ENCODE measurements around the gene PWP2. TPM values are rescaled to one million over a fixed set of nuclear protein-coding genes. Genes with fewer than 3 reads are reported as not detected.

PWP2 gene
- total and polyA plus RNA-seq, 2 of the 4 experiments (the other 2 are of a cell fraction) = 2.4 to 7.0 TPM

DNA sequence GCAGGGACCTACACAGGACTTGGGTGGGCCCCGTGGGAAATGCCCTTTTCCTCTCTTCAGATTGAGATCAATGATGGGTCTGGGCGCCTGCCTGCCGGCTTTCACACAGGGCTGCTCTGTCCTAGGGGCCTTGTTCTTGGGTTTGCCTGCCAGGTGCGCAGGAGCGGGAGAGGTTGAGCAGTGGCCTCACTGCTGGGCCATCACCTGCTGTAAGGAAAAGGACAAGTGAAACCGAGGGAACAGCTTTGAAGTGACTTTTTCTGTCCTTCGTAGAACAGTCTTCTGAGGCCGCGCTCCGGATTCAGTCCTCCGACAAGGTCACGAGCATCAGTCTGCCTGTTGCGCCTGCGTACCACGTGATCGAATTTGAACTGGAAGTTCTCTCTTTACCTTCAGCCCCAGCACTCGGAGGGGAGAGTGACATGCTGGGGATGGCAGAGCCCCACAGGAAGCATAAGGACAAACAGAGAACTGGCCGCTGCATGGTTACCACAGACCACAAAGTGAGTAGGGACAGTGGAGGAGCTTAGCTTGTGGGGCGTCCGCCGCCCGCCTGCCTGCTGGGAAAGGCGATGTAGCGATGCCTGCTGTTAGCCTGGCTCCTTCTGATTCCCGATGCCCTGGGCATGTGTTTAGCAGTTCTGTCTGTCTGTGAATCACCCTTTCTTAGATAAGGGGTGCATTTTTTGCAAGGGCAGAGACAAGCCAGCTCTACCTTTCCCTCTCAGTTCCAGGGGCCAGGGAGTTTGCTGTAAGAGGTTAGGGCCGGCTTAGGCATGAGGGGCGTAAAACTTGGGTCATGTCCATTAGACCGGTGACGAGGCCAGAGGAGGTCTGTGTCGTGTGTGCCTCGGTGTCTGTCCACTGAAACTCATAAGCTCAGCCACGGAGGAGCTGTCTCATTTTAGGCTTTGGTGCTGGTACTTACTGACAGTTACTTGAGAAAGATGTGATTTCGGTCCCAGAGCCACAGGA is 19.5 kb upstream of the PWP2 start (continued):
- TF ChIP-seq, protein P1, sequence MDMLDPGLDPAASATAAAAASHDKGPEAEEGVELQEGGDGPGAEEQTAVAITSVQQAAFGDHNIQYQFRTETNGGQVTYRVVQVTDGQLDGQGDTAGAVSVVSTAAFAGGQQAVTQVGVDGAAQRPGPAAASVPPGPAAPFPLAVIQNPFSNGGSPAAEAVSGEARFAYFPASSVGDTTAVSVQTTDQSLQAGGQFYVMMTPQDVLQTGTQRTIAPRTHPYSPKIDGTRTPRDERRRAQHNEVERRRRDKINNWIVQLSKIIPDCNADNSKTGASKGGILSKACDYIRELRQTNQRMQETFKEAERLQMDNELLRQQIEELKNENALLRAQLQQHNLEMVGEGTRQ (IDR thresholded peaks at IDR 0.05; ENCODE audit: low read depth, low read length) = no peak

DNA sequence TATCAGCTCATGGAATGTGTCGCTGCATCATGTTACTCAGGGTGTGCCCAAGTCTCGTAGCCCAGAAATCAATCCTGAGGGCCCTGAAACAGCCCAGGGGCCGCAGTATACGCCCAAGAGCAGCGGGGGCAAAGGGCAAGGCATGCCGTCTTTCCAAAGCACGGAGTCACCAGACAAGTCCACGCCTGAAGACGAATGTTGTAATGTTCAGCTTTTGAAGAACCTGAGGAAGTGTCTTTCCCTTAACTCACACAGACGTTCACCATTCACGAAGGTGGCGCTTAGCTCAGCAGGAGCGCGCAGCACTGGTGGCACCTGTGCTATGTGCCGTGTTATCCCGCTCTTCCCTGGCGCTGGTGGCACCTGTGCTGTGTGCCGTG is 18.8 kb upstream of the PWP2 start:
- Histone ChIP-seq H2BK120ac (ENCODE audit: low read depth, low read length) (no peak overlapping the region), H3K4me2 (ENCODE audit: low read depth, low read length) (no peak overlapping the region), H3K79me1 (ENCODE audit: low read depth in 1 of 2, low read length in 2 of 2) (peaks cover 5 to 33% of the 10 kb centered on the region in 2 experiments; a peak in 3 of 4 replicates), H3K9me1 (ENCODE audit: insufficient read depth, low read length) (peaks cover 11% of the 10 kb centered on the region; the same call in 1 of the 2 replicates), H3K27me3 (ENCODE audit: control insufficient read depth, insufficient read depth, low read length) (no peaks in the 10 kb centered on the region), H2BK20ac (ENCODE audit: low read depth, low read length) (no peak overlapping the region), H4K91ac (ENCODE audit: insufficient read depth, low read depth, low read length) (no peak overlapping the region), H4K20me1 (ENCODE audit: insufficient read depth, low read length) (peaks cover 4% of the 10 kb centered on the region; the same call in 1 of the 2 replicates), H2AK5ac (ENCODE audit: low read depth, low read length) (no peak overlapping the region), H3K27ac (ENCODE audit: insufficient read depth, low read length) (no peak overlapping the region), H3K23ac (ENCODE audit: low read depth, low read length) (no peak overlapping the region), H2BK15ac (ENCODE audit: low read depth, low read length) (no peak overlapping the region), H2AK9ac (replicated peaks; ENCODE audit: low read depth, low read length, poor library complexity) (no peak overlapping the region), H4K5ac (ENCODE audit: low read depth, low read length) (no peak overlapping the region), H3K36me3 (ENCODE audit: control insufficient read depth, insufficient read depth, low read length) (peaks cover 65% of the 10 kb centered on the region), H3K4ac (ENCODE audit: low read depth, low read length) (no peak overlapping the region), H4K8ac (ENCODE audit: low read depth in 2 of 2, low read length in 2 of 2) (no peak overlapping the region), H3K9me3 (ENCODE audit: control insufficient read depth, insufficient read depth, low read length) (no peaks in the 10 kb centered on the region), H3K9ac (ENCODE audit: low read depth, low read length) (no peak overlapping the region), H2BK5ac (ENCODE audit: low read depth, low read length, poor library complexity, severe bottlenecking) (no peak overlapping the region), H3K18ac (ENCODE audit: low read depth, low read length) (no peak overlapping the region), H2AFZ (replicated peaks; ENCODE audit: low read length, poor library complexity) (no peak overlapping the region), H3K4me1 (ENCODE audit: control insufficient read depth, insufficient read depth, low read length) (no peaks in the 10 kb centered on the region), H3K14ac (replicated peaks; ENCODE audit: low read depth, low read length) (no peak overlapping the region), H3K56ac (ENCODE audit: extremely low read depth, insufficient read depth, low read length) (no peak overlapping the region), H3K4me3 (ENCODE audit: insufficient read depth, low read depth, low read length) (no peak overlapping the region)
- WGBS, 2 experiments (ENCODE audit: extremely low coverage in 2 of 2, insufficient read length in 1 of 2) = 99% methylated on average over 14 of the region's 18 CpGs; no CpG with 5 or more reads in 1 of the 2 experiments
- ATAC-seq (ENCODE audit: low read depth) = no peak
- TF ChIP-seq RAD21 (IDR thresholded peaks at IDR 0.05; ENCODE audit: low read length) = no peak
- in situ Hi-C loops (cut with MboI; ENCODE audit: low sequenced_read_pairs) (no loop called here), dilution Hi-C loops (cut with HindIII; ENCODE audit: low sequenced_read_pairs, unreplicated experiment) (no loop called here), intact Hi-C loops (cut with micrococcal nuclease) (no loop called here)
- ChIA-PET CTCF (no interaction called here), POLR2A (ENCODE audit: unreplicated experiment) (no interaction called here)
- no peak for DNase-seq
- no TSS peak for BruUV-seq (replicated peaks)

Data from IMR-90 (cell line).